ENCODE data around the gene KHDC3L.

KHDC3L gene

GRCh38 chr6:73362358-73362757, at the start of gene KHDC3L:
TSS of gene KHDC3L (plus strand) at chr6:73362658. CDS start at chr6:73362730, 72 bp downstream.
- no peak for DNase-seq

GRCh38 chr6:73314577-73315492, 47.6 kb upstream of the KHDC3L start:
- no peak for DNase-seq

- DNase-seq = no peak
Measured at GRCh38 chr6:73323323-73323722, 39.1 kb upstream of the KHDC3L start.

- no peak for DNase-seq
Measured at GRCh38 chr6:73325656-73326055, 36.8 kb upstream of the KHDC3L start.

- DNase-seq = no peak
Measured at GRCh38 chr6:73328790-73329189, 33.7 kb upstream of the KHDC3L start.

GRCh38 chr6:73329201-73329600, 33.3 kb upstream of the KHDC3L start:
- DNase-seq = no peak

GRCh38 chr6:73339340-73339739, 23.1 kb upstream of the KHDC3L start:
- no peak for DNase-seq

- no peak for DNase-seq
Measured at GRCh38 chr6:73340048-73340447, 22.4 kb upstream of the KHDC3L start.

- DNase-seq = no peak
Measured at GRCh38 chr6:73341335-73341734, 21.1 kb upstream of the KHDC3L start.

- no peak for DNase-seq
Measured at GRCh38 chr6:73342174-73342573, 20.3 kb upstream of the KHDC3L start.

GRCh38 chr6:73343164-73343563, 19.3 kb upstream of the KHDC3L start:
- DNase-seq = no peak

- DNase-seq = no peak
Measured at GRCh38 chr6:73348550-73349204, 13.8 kb upstream of the KHDC3L start.

- no peak for DNase-seq
Measured at GRCh38 chr6:73349311-73349710, 13.1 kb upstream of the KHDC3L start.

- no peak for DNase-seq
Measured at GRCh38 chr6:73353636-73354593, 8.5 kb upstream of the KHDC3L start, which contains the start of gene DPPA5. TSS of gene DPPA5 (minus strand) at chr6:73354276. CDS start at chr6:73354225, 51 bp downstream.

- DNase-seq = no peak
Measured at GRCh38 chr6:73362869-73363536, 545 bp downstream of the KHDC3L start.

- no peak for DNase-seq
Measured at GRCh38 chr6:73363537-73363875, 1.0 kb downstream of the KHDC3L start.

GRCh38 chr6:73364121-73364520, 1.7 kb downstream of the KHDC3L start:
- DNase-seq = no peak

- DNase-seq = no peak
Measured at GRCh38 chr6:73364549-73364948, 2.1 kb downstream of the KHDC3L start.

GRCh38 chr6:73367761-73368355, 5.4 kb downstream of the KHDC3L start:
- DNase-seq = no peak

GRCh38 chr6:73368675-73369074, 6.2 kb downstream of the KHDC3L start:
- no peak for DNase-seq

- DNase-seq = no peak
Measured at GRCh38 chr6:73369157-73369556, 6.7 kb downstream of the KHDC3L start.

- no peak for DNase-seq
Measured at GRCh38 chr6:73369563-73369962, 7.1 kb downstream of the KHDC3L start, which contains the start of gene OOEP. TSS of gene OOEP (minus strand) at chr6:73369897. CDS start at chr6:73369792, 105 bp downstream.
